IPS-20b (cell line): ENCODE data around the gene UBE2K.
"Not testable (repeated sequence)": the region's sequence is repeated elsewhere in the genome, so short reads cannot be mapped to it uniquely, and the experiment has no call there.

Source experiments
- H3K27ac ChIP-seq: one replicate; pipeline ENCODE4 v1.5.1; 2013; ENCODE audit warnings: low read length
- H3K27me3 ChIP-seq: 2 replicates; pipeline ENCODE4 v1.6.1; 2013; ENCODE audit warnings: mild to moderate bottlenecking, low read length, inconsistent platforms; ENCODE audit not compliant: insufficient read depth
- H3K36me3 ChIP-seq: 2 replicates; pipeline ENCODE4 v1.6.1; 2013; ENCODE audit warnings: low read depth, mild to moderate bottlenecking, inconsistent platforms, low read length, moderate library complexity; ENCODE audit not compliant: insufficient read depth
- H3K4me1 ChIP-seq: 2 replicates; pipeline ENCODE4 v1.6.1; 2013; ENCODE audit warnings: mild to moderate bottlenecking, control low read depth, inconsistent platforms, low read length, moderate library complexity; ENCODE audit not compliant: insufficient read depth
- H3K4me3 ChIP-seq: 2 replicates; pipeline ENCODE4 v1.5.1; 2013; ENCODE audit warnings: mild to moderate bottlenecking, low read length, inconsistent platforms
- H3K9ac ChIP-seq: 2 replicates; pipeline ENCODE4 v1.6.1; 2013; ENCODE audit warnings: low read depth, mild to moderate bottlenecking, inconsistent platforms, low read length, moderate library complexity
- H3K9me3 ChIP-seq: 2 replicates; pipeline ENCODE4 v1.6.1; 2013; ENCODE audit warnings: mild to moderate bottlenecking, low read depth, low read length, inconsistent platforms; ENCODE audit not compliant: insufficient read depth

Gene UBE2K

GRCh38 chr4:39781988-39782387 lies 84.1 kb downstream of the UBE2K start:
- not testable (repeated sequence) for H3K27me3 ChIP-seq, H3K4me1 ChIP-seq, H3K4me3 ChIP-seq, H3K9me3 ChIP-seq, H3K9ac ChIP-seq, H3K27ac ChIP-seq
- H3K36me3 ChIP-seq, result peaks cover 30% of the 10 kb centered on the region

GRCh38 chr4:39785083-39785482 lies 87.1 kb downstream of the UBE2K start:
- Histone ChIP-seq H3K36me3 (no peaks in the 10 kb centered on the region; the same call in 1 of the 2 replicates), H3K9ac (no peak overlapping the region), H3K4me1 (no peaks in the 10 kb centered on the region), H3K27me3 (no peaks in the 10 kb centered on the region), H3K4me3 (no peak overlapping the region), H3K9me3 (no peaks in the 10 kb centered on the region), H3K27ac (no peak overlapping the region)

DNA sequence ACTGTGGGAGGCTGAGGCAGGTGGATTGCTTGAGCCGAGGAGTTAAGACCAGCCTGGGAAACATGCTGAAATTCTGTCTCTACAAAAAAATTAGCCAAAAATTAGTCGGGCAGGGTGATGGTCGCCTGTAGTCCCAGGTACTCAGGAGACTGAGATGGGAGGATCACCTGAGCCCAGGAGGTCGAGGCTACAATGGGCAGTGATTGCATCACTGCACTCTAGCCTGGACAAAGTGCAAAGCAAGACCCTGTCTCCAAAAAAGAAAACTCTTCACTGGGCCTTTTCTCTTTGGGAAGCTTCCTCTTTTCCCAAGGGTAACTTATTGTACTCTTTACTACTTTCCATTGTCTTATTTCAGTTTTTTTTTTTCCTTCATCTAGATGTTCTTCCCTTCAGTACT lies 88.9 kb downstream of the UBE2K start:
- Histone ChIP-seq H3K9ac (no peak overlapping the region), H3K4me3 (no peak overlapping the region), H3K36me3 (no peaks in the 10 kb centered on the region), H3K4me1 (no peaks in the 10 kb centered on the region), H3K9me3 (no peaks in the 10 kb centered on the region), H3K27ac (no peak overlapping the region), H3K27me3 (no peaks in the 10 kb centered on the region)

DNA sequence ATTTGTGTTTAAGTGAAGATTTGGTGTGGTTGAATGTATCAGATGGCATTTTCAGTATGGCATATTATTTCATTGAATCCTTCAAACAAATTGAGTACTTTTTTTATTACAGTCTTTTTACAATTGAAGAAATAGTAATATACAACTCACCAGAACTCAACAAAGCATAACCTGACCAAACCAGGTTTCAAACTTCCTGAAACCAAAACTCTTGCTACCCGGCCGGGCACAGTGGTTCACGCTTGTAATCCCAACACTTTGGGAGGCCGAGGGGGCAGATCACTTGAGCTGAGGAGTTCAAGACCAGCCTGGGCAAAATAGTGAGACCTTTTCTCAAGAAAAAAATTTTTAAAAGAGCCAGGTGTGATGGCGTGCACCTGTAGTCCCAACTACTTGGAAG lies 94.2 kb downstream of the UBE2K start:
- no peaks in the 10 kb centered on the region for H3K4me1 ChIP-seq
- no peaks in the 10 kb centered on the region for H3K36me3 ChIP-seq
- H3K27ac ChIP-seq, result no peak overlapping the region
- no peak overlapping the region for H3K4me3 ChIP-seq
- H3K9me3 ChIP-seq, result no peaks in the 10 kb centered on the region
- H3K9ac ChIP-seq, result no peak overlapping the region
- H3K27me3 ChIP-seq, result no peaks in the 10 kb centered on the region

- no peaks in the 10 kb centered on the region for H3K36me3 ChIP-seq
- no peaks in the 10 kb centered on the region for H3K9me3 ChIP-seq
- H3K4me3 ChIP-seq, result no peak overlapping the region
- H3K27me3 ChIP-seq, result no peaks in the 10 kb centered on the region
- no peak overlapping the region for H3K27ac ChIP-seq
- no peak overlapping the region for H3K9ac ChIP-seq
- H3K4me1 ChIP-seq, result no peaks in the 10 kb centered on the region
These were observed 94.6 kb downstream of the UBE2K start for GRCh38 chr4:39792529-39792928.

DNA sequence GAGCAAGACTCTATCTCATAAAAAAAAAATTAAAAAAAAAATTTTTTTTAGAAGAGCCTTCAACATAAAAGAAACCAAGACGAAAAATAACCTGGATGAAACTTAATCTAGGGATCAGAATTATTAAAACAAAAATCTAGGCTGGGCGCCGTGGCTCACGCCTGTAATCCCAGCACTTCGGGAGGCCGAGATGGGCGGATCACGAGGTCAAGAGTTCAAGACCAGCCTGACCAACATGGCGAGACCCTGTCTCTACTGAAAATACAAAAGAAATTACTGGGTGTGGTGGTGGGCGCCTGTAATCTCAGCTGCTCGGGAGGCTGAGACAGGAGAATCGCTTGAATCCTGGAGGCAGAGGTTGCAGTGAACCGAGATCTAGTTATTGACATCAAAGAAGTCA lies 95.0 kb downstream of the UBE2K start:
- H3K36me3 ChIP-seq, H3K9ac ChIP-seq, H3K4me1 ChIP-seq, H3K4me3 ChIP-seq, H3K27ac ChIP-seq, H3K27me3 ChIP-seq, H3K9me3 ChIP-seq: not testable (repeated sequence)

DNA sequence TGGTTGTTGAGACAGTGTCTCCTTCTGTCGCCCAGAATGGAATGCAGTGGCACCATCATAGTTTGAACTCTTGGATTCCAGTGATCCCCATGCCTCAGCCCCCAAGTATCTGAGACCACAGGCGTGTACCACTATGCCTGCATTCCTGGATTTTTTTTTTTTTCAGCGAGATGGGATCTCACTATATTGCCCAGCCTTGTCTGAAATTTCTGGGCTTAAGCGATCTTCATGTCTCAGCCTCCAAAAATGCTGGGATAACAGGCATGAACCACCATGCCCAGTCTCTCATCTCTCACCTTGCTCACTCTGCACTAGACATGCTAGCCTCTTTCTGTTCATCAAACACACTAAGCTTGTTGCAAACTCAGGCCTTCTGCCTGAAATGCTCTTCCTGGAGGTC lies 104.1 kb downstream of the UBE2K start:
- Histone ChIP-seq H3K36me3 (no peaks in the 10 kb centered on the region), H3K27me3 (no peaks in the 10 kb centered on the region), H3K9ac (no peak overlapping the region; the same call in 1 of the 2 replicates), H3K4me3 (no peak overlapping the region), H3K4me1 (no peaks in the 10 kb centered on the region), H3K9me3 (no peaks in the 10 kb centered on the region), H3K27ac (no peak overlapping the region)

DNA sequence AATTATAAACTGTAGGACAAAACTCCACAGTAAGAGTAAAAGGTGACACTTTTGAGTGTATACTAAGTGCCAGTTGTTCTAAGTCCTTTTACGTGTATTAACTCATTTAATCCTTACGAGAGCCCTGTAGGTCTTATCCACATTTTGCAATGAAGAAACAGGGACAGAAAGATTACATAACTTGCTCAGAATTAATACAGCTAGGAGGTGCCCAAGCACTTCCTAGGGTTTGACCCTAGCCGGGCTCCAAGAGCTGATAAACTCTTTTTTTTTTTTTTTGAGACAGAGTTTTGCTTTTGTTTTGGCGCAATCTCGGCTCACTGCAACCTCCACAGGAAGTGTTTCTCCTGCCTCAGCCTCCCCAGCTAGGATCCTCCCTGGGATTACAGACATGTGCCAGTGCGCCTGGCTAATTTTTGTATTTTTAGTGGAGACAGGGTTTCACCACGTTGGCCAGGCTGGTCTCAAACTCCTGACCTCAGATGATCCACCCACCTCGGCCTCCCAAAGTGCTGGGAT lies 110.4 kb downstream of the UBE2K start:
- Histone ChIP-seq H3K27ac (no peak overlapping the region), H3K9ac (no peak overlapping the region), H3K36me3 (no peaks in the 10 kb centered on the region), H3K27me3 (no peaks in the 10 kb centered on the region), H3K4me1 (no peaks in the 10 kb centered on the region), H3K9me3 (no peaks in the 10 kb centered on the region), H3K4me3 (no peak overlapping the region)

- no peak overlapping the region for H3K4me3 ChIP-seq
These were observed 114.6 kb downstream of the UBE2K start for GRCh38 chr4:39812500-39812899.

DNA sequence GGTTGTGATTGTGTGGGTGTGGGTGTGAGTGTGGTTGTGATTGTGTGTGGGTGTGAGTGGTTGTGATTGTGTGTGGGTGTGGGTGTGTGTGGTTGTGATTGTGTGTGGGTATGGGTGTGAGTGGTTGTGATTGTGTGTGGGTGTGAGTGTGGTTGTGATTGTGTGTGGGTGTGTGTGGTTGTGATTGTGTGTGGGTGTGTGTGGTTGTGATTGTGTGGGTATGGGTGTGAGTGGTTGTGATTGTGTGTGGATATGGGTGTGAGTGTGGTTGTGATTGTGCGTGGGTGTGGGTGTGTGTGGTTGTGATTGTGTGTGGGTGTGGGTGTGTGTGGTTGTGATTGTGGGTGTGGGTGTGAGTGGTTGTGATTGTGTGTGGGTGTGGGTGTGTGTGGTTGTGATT lies 115.1 kb downstream of the UBE2K start:
- not testable (repeated sequence) for H3K9ac ChIP-seq, H3K4me3 ChIP-seq, H3K27ac ChIP-seq, H3K36me3 ChIP-seq, H3K9me3 ChIP-seq, H3K27me3 ChIP-seq, H3K4me1 ChIP-seq

More at GRCh38 chr4:39812500-39812899, 114.6 kb downstream of the UBE2K start:
- no peaks in the 10 kb centered on the region for H3K4me1 ChIP-seq
- no peaks in the 10 kb centered on the region for H3K9me3 ChIP-seq
- H3K9ac ChIP-seq, result no peak overlapping the region
- no peaks in the 10 kb centered on the region for H3K27me3 ChIP-seq
- no peaks in the 10 kb centered on the region for H3K36me3 ChIP-seq
- no peak overlapping the region for H3K27ac ChIP-seq

DNA sequence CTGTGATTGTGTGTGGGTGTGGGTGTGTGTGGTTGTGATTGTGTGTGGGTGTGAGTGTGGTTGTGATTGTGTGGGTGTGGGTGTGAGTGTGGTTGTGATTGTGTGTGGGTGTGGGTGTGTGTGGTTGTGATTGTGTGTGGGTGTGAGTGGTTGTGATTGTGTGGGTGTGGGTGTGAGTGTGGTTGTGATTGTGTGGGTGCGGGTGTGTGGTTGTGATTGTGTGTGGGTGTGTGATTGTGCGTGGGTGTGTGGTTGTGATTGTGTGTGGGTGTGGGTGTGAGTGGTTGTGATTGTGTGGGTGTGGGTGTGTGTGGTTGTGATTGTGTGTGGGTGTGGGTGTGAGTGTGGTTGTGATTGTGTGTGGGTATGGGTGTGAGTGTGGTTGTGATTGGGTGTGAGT lies 115.8 kb downstream of the UBE2K start:
- not testable (repeated sequence) for H3K27ac ChIP-seq, H3K36me3 ChIP-seq, H3K27me3 ChIP-seq, H3K4me3 ChIP-seq, H3K4me1 ChIP-seq, H3K9ac ChIP-seq, H3K9me3 ChIP-seq

DNA sequence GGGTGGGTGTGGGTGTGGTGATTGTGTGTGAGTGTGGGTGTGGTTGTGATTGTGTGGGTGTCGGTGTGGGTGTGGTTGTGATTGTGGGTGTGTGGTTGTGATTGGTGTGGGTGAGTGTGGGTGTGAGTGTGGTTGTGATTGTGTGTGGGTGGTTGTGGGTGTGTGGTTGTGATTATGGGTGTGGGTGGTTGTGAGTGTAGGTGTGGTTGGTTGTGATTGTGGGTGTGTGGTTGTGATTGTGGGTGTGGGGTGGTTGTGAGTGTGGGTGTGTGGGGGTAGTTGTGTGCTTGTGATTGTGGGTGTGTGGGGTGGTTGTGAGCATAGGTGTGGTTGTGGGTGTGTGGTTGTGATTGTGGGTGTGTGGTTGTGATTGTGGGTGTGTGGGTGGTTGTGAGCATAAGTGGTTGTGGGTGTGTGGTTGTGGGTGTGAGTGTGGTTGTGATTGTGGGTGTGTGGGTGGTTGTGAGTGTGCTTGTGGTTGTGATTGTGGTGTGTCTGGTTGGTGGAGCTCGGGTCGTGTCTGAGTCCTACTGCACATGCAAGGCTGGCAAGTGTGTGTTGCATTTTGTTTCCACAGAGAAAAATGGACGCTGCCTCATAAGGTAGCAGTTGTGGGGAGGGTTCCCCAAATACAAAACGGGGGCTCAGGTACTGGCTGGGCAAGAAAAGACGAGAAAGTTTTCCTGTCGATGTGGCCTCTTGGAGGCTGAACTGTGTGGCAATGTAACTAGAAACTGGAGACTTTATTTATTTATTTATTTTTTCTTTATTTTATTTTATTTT lies 116.7 kb downstream of the UBE2K start:
- no peak overlapping the region for H3K9ac ChIP-seq
- H3K27me3 ChIP-seq, result no peaks in the 10 kb centered on the region
- H3K9me3 ChIP-seq, result no peaks in the 10 kb centered on the region
- H3K36me3 ChIP-seq, result no peaks in the 10 kb centered on the region
- no peak overlapping the region for H3K27ac ChIP-seq
- H3K4me3 ChIP-seq, result no peak overlapping the region
- H3K4me1 ChIP-seq, result no peaks in the 10 kb centered on the region
